Measurements from ENCODE around the gene SHISAL1. TPM values are rescaled to one million over a fixed set of nuclear protein-coding genes. Genes with fewer than 3 reads are reported as not detected.

SHISAL1 gene
- total and polyA plus RNA-seq, 10 of the 15 experiments (the other 5 are each of a cell fraction or from before 2014, with no cell fraction given) = not detected

- H3K9ac ChIP-seq (ENCODE audit: control insufficient read depth, insufficient read depth, low read length) = no peak overlapping the region
- RAD21 ChIA-PET (ENCODE audit: unreplicated experiment) = no interaction called here
- no peaks in the 10 kb centered on the region for H3K79me2 ChIP-seq (ENCODE audit: control insufficient read depth, insufficient read depth, low read length)
- WGBS (ENCODE audit: insufficient coverage, insufficient replicate concordance, low lambda C conversion rate, missing lambda C conversion rate) = 2% methylated on average over 6 of the region's 6 CpGs
- H3K4me1 ChIP-seq (ENCODE audit: control insufficient read depth, insufficient read depth, low read length) = no peaks in the 10 kb centered on the region
- FAIRE-seq (no peak), DNase-seq (ENCODE audit: low read depth, low spot score) (no peak), ATAC-seq (no peak)
- H2AFZ ChIP-seq (ENCODE audit: control insufficient read depth, low read depth, low read length) = no peak overlapping the region
- SMC1A ChIA-PET (ENCODE audit: uncharacterized antibody, unreplicated experiment) = no interaction called here
- CTCF ChIA-PET = no interaction called here
- no peaks in the 10 kb centered on the region for H3K27me3 ChIP-seq (replicated peaks in 1 of 2; ENCODE audit: control insufficient read depth in 2 of 2, insufficient read depth in 2 of 2, low read length in 1 of 2)
- no peaks in the 10 kb centered on the region for H3K36me3 ChIP-seq (ENCODE audit: control insufficient read depth in 2 of 2, insufficient read depth in 2 of 2, low read length in 1 of 2)
- BruUV-seq (replicated peaks) = no TSS peak
- in situ Hi-C loops (cut with MboI) = no loop called here
- no peak overlapping the region for H3K4me2 ChIP-seq (ENCODE audit: control insufficient read depth, insufficient read depth)
- TF ChIP-seq SPI1 (IDR thresholded peaks at IDR 0.05; ENCODE audit: borderline replicate concordance, insufficient read depth, low read depth, low read length) (no peak), NFYB (IDR thresholded peaks at IDR 0.05; ENCODE audit: insufficient read depth, low read depth, low read length) (no peak), RFX5 (IDR thresholded peaks at IDR 0.05; ENCODE audit: low read depth, low read length) (no peak), YY1 (IDR thresholded peaks at IDR 0.05; ENCODE audit: low read depth, low read length) (no peak), CBFB (IDR thresholded peaks at IDR 0.05; ENCODE audit: low read depth) (no peak), CEBPZ (IDR thresholded peaks at IDR 0.05; ENCODE audit: low read depth, low read length) (no peak), CTCF (IDR thresholded peaks at IDR 0.05 in 2 of 3, conservative IDR thresholded peaks at IDR 0.05 in 1 of 3; ENCODE audit: control insufficient read depth in 2 of 3, extremely low read depth in 1 of 3, insufficient read depth in 1 of 3, low read depth in 3 of 3, low read length in 3 of 3) (no peak), POU2F2 (IDR thresholded peaks at IDR 0.05; ENCODE audit: borderline replicate concordance, low read depth, low read length) (no peak), IKZF1 (conservative IDR thresholded peaks at IDR 0.05) (no peak), FOXK2 (IDR thresholded peaks at IDR 0.05) (no peak), ESRRA (IDR thresholded peaks at IDR 0.05; ENCODE audit: low read length) (no peak), POLR2AphosphoS2 (IDR thresholded peaks at IDR 0.05; ENCODE audit: low read depth, low read length) (no peak), ELK1 (IDR thresholded peaks at IDR 0.05; ENCODE audit: low read depth, low read length) (no peak), JUNB (IDR thresholded peaks at IDR 0.05) (no peak)
- TF ChIP-seq, protein P1, sequence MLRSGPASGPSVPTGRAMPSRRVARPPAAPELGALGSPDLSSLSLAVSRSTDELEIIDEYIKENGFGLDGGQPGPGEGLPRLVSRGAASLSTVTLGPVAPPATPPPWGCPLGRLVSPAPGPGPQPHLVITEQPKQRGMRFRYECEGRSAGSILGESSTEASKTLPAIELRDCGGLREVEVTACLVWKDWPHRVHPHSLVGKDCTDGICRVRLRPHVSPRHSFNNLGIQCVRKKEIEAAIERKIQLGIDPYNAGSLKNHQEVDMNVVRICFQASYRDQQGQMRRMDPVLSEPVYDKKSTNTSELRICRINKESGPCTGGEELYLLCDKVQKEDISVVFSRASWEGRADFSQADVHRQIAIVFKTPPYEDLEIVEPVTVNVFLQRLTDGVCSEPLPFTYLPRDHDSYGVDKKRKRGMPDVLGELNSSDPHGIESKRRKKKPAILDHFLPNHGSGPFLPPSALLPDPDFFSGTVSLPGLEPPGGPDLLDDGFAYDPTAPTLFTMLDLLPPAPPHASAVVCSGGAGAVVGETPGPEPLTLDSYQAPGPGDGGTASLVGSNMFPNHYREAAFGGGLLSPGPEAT (IDR thresholded peaks at IDR 0.05; ENCODE audit: low read depth) = no peak
- TF ChIP-seq, protein P2, sequence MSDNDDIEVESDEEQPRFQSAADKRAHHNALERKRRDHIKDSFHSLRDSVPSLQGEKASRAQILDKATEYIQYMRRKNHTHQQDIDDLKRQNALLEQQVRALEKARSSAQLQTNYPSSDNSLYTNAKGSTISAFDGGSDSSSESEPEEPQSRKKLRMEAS (IDR thresholded peaks at IDR 0.05; ENCODE audit: low read depth, low read length) = no peak
- intact Hi-C loops (cut with micrococcal nuclease; ENCODE audit: unreplicated experiment) = no loop called here
- no peak overlapping the region for H3K27ac ChIP-seq (ENCODE audit: control insufficient read depth, insufficient read depth)
- no peaks in the 10 kb centered on the region for H4K20me1 ChIP-seq (ENCODE audit: control insufficient read depth, insufficient read depth)
- H3K4me3 ChIP-seq = no peak overlapping the region
- POLR2A ChIA-PET = no interaction called here
- H3K9me3 ChIP-seq (replicated peaks; ENCODE audit: control insufficient read depth, insufficient read depth, low read length) = no peaks in the 10 kb centered on the region; the same call in 2 of the 3 replicates
Measured at GRCh38 chr22:44256085-44256484, 56.7 kb downstream of the SHISAL1 start.

All from GM12878 (cell line).